GM12878 (cell line): Measurements from ENCODE around the gene DCC.

Source experiments
- ATF7 ChIP-seq: fragments of 450-650 bp; IDR thresholded peaks from 2 replicates; pipeline ENCODE4 v1.6.1; 2016; ENCODE audit warnings: low read depth, mild to moderate bottlenecking
- CHD1 ChIP-seq: IDR thresholded peaks from 2 replicates; pipeline ENCODE4 v1.6.1; 2012; ENCODE audit warnings: low read depth, low read length, improper control_type of control experiment
- CTCF ChIP-seq, 3 experiments: IDR thresholded peaks in 2 of 3; conservative IDR thresholded peaks in 1 of 3; 2 replicates each; pipeline ENCODE4 v1.5.1; 2011; ENCODE audit warnings: low read depth in 3 of 3, low read length in 3 of 3, mild to moderate bottlenecking in 3 of 3, control low read depth in 2 of 3, moderate library complexity in 2 of 3, inconsistent platforms in 1 of 3, mixed read lengths in 1 of 3; ENCODE audit not compliant: control insufficient read depth in 2 of 3, insufficient read depth in 1 of 3; ENCODE audit errors: extremely low read depth in 1 of 3

GRCh38 chr18:52334896-52335295, 5.1 kb upstream of the DCC start:
- no peak for TF ChIP-seq CTCF (IDR thresholded peaks at IDR 0.05 in 2 of 3, conservative IDR thresholded peaks at IDR 0.05 in 1 of 3; ENCODE audit: control insufficient read depth in 2 of 3, extremely low read depth in 1 of 3, insufficient read depth in 1 of 3, low read depth in 3 of 3, low read length in 3 of 3)
- no peak for TF ChIP-seq ATF7
- TF ChIP-seq CHD1 = no peak
